NCI-H146 (cell line): ENCODE data around the gene B3GAT2.
"Not testable (repeated sequence)": the region's sequence is repeated elsewhere in the genome, so short reads cannot be mapped to it uniquely, and the experiment has no call there.

Experiments
- DNase-seq: peaks from one replicate; lab custom pipeline; 2025; lab: John Stamatoyannopoulos, UW

The B3GAT2 gene

GRCh38 chr6:70956451-70957283, at the start of gene B3GAT2:
TSS of gene B3GAT2 (minus strand) at chr6:70957060. CDS start at chr6:70956429, 631 bp downstream.
- DNase-seq, result peak; percentile 22

- no peak for DNase-seq
Observed at GRCh38 chr6:70998148-70998547, 41.3 kb upstream of the B3GAT2 start.

GRCh38 chr6:70997379-70997778, 40.5 kb upstream of the B3GAT2 start:
- no peak for DNase-seq

- no peak for DNase-seq
Observed at GRCh38 chr6:70996106-70996505, 39.2 kb upstream of the B3GAT2 start.

GRCh38 chr6:70995411-70995810, 38.6 kb upstream of the B3GAT2 start:
- no peak for DNase-seq

GRCh38 chr6:70991253-70991652, 34.4 kb upstream of the B3GAT2 start:
- DNase-seq, result no peak

- DNase-seq, result no peak
Observed at GRCh38 chr6:70985156-70985555, 28.3 kb upstream of the B3GAT2 start.

GRCh38 chr6:70982747-70983146, 25.9 kb upstream of the B3GAT2 start:
- DNase-seq, result no peak

GRCh38 chr6:70980727-70981126, 23.9 kb upstream of the B3GAT2 start:
- DNase-seq, result no peak

- no peak for DNase-seq
Observed at GRCh38 chr6:70973604-70974003, 16.7 kb upstream of the B3GAT2 start.

GRCh38 chr6:70967049-70967448, 10.2 kb upstream of the B3GAT2 start:
- DNase-seq, result no peak

GRCh38 chr6:70957284-70957617, 391 bp upstream of the B3GAT2 start:
- DNase-seq, result no peak

- peak; percentile 39 for DNase-seq
Observed at GRCh38 chr6:70956191-70956450, 739 bp downstream of the B3GAT2 start.

GRCh38 chr6:70955441-70956190, 1.2 kb downstream of the B3GAT2 start:
- DNase-seq, result peak; percentile 87

- DNase-seq, result no peak
Observed at GRCh38 chr6:70954750-70955149, 2.1 kb downstream of the B3GAT2 start.

- no peak for DNase-seq
Observed at GRCh38 chr6:70954176-70954575, 2.7 kb downstream of the B3GAT2 start.

- DNase-seq, result no peak
Observed at GRCh38 chr6:70952608-70953165, 4.2 kb downstream of the B3GAT2 start.

- DNase-seq, result not testable (repeated sequence)
Observed at GRCh38 chr6:70944321-70944720, 12.5 kb downstream of the B3GAT2 start.

- no peak for DNase-seq
Observed at GRCh38 chr6:70933853-70934252, 23.0 kb downstream of the B3GAT2 start.

- no peak for DNase-seq
Observed at GRCh38 chr6:70905742-70906141, 51.1 kb downstream of the B3GAT2 start.

GRCh38 chr6:70903665-70904452, 53.0 kb downstream of the B3GAT2 start:
- DNase-seq, result no peak

- DNase-seq, result no peak
Observed at GRCh38 chr6:70901324-70901723, 55.5 kb downstream of the B3GAT2 start.

- no peak for DNase-seq
Observed at GRCh38 chr6:70900047-70900446, 56.8 kb downstream of the B3GAT2 start.
